ENCODE measurements around the gene PSMG1.

- TF ChIP-seq CTCF (IDR thresholded peaks at IDR 0.05; ENCODE audit: low read length) (no peak), EZH2phosphoT487 (IDR thresholded peaks at IDR 0.05; ENCODE audit: low read length) (no peak)
Measured at GRCh38 chr21:39209334-39209688, 26.1 kb upstream of the PSMG1 start.
